Heart right ventricle (tissue), 16 donors: ENCODE results near the gene GADD45GIP1. TPM values are rescaled to one million over a fixed set of nuclear protein-coding genes. Genes with fewer than 3 reads are reported as not detected.

Source experiments
- ATAC-seq, 8 donors: fragments of 200-7000 bp; cut with Tn5 transposase; one replicate each; pipeline ENCODE4 v1.9.1; 2020; ENCODE audit warnings: mild to moderate bottlenecking in 8 of 8, moderate library complexity in 8 of 8, moderate number of reproducible peaks in 1 of 8
- DNase-seq, 2 donors: peaks; one replicate each; pipeline ENCODE4 v3.0.0-alpha.2; 2020
- H3K27ac ChIP-seq, 10 donors: fragments of 200-600 bp; sonication (generic) in 2 of 10; one replicate each; pipeline versions ENCODE4 v1.5.0 to v1.8.0; 2020 to 2022; ENCODE audit warnings: mild to moderate bottlenecking in 3 of 10
- H3K27me3 ChIP-seq, 7 donors: fragments of 200-600 bp; one replicate each; pipeline ENCODE4 v1.8.0; 2021 to 2022; ENCODE audit warnings: mild to moderate bottlenecking in 2 of 7
- H3K36me3 ChIP-seq, 9 donors: fragments of 200-600 bp; sonication (generic) in 1 of 9; one replicate each; pipeline versions ENCODE4 v1.5.0 to v1.8.0; 2020 to 2022; ENCODE audit warnings: mild to moderate bottlenecking in 2 of 9
- H3K4me1 ChIP-seq, 9 donors: fragments of 200-600 bp; sonication (generic) in 1 of 9; one replicate each; pipeline versions ENCODE4 v1.5.0 to v1.8.0; 2020 to 2022; ENCODE audit warnings: mild to moderate bottlenecking in 4 of 9
- H3K4me3 ChIP-seq, 10 donors: fragments of 200-600 bp; sonication (generic) in 2 of 10; one replicate each; pipeline versions ENCODE4 v1.5.0 to v1.8.0; 2020 to 2022; ENCODE audit warnings: mild to moderate bottlenecking in 7 of 10, moderate library complexity in 2 of 10
- H3K9me3 ChIP-seq, 11 donors: fragments of 200-600 bp in 10 of 11; sonication (generic) in 2 of 11; one replicate each; pipeline versions ENCODE4 v1.5.0 to v1.8.0; 2013 to 2022; ENCODE audit warnings: mild to moderate bottlenecking in 2 of 11, control low read depth in 1 of 11, moderate library complexity in 1 of 11
- CTCF ChIP-seq, 9 donors: fragments of 200-600 bp; sonication (generic) in 2 of 9; IDR thresholded peaks; one replicate each; pipeline versions ENCODE4 v1.5.0 to v1.8.0; 2021 to 2022; ENCODE audit warnings: antibody characterized with exemption in 9 of 9, mild to moderate bottlenecking in 5 of 9, moderate library complexity in 1 of 9
- WGBS, 2 donors: extraction: QIAGEN DNeasy Blood & Tissue Kit; methylation state at CpG; one replicate each; pipeline ENCODE4 v1.1.7; 2013; ENCODE audit warnings: inconsistent platforms in 1 of 2; 5-methylcytosine and 5-hydroxymethylcytosine counted together
- intact Hi-C, 10 donors: fragments of 100-400 bp; cut with DNase I; formaldehyde crosslinking; loops; one replicate each; pipeline versions ENCODE4 v1.11.1 to v1.14.2; 2022
- polyA plus RNA-seq, 2 donors: library from polyadenylated mRNA; stranded (reverse); fragments of 200-250 nt; gene quantifications; one replicate each; pipeline ENCODE4 v1.2.3, GENCODE V29; 2013
- total RNA-seq, 10 donors: library from RNA; stranded (reverse); fragmentation: NEBNext Ultra II Directional in 3 of 10; extraction: Animal tissue kit (Norgen Biotek cat#: 25700) in 3 of 10; gene quantifications; one replicate each; pipeline versions ENCODE4 v1.2.1 to v1.2.4, GENCODE V29; 2021 to 2023
- donor health status: Arrhythmogenic right ventricular cardiomyopathy.
- donor health status: ischemic (EF 13 %, LVEDD 7.1; RV severe dilation, severe dysfunction).
- donor health status: healthy with polysubstance abuse.
- donor health status: DM: no; HTN: yes; CAD: no.
- donor health status: DM: no; HTN: no; CAD: no.
- donor health status: ischemic (EF 25% LVEDD 6.9; RV normal size, moderate dysfunction).
- donor health status: ischemic (EF 25% LVEDD 5.7; RV mildly dilated, moderate dysfunction).
- donor health status: healthy.
- donor health status: DM: yes; HTN: yes; CAD: no.
- donor health status: Ischemic cardiomyopathy.
- donor health status: ischemic (EF 35%, LVEDD 5.7; RV mildly dilated, moderate dysfunction).
- donor health status: nonischemic (EF 11% LVEDD 7.7; RV severe dilation, severe dysfunction).
- donor health status: DM: yes; HTN: yes; CAD: no.
- donor health status: PGD.
- donor health status: ischemic (EF 29% LVEDD 5.4; RV normal size, mild dysfunction).
- donor health status: nonischemic (EF 23%, LVEDD 6.1; RV moderate dilation, normal function).

GADD45GIP1 gene
- total and polyA plus RNA-seq, 12 donors = 18.4 to 237 (median 22.1) TPM

- 90 to 91% methylated on average over 7 of the region's 7 CpGs for WGBS, 2 donors
- Histone ChIP-seq H3K36me3 (peaks cover 0 to 15% (median 0%) of the 10 kb centered on the region in 9 donors), H3K4me3 (no peak overlapping the region), H3K27me3 (peaks cover 0 to 2% (median 0%) of the 10 kb centered on the region in 7 donors), H3K4me1 (peaks cover 23 to 91% (median 64%) of the 10 kb centered on the region in 9 donors), H3K9me3 (no peaks in the 10 kb centered on the region), H3K27ac (peak overlapping the region in 2 of 10 donors; percentile 32 to 96)
- no peak for ATAC-seq
- DNase-seq = no peak
- TF ChIP-seq CTCF (IDR thresholded peaks at IDR 0.05) = no peak
- intact Hi-C loops = no loop called here
These were observed 47.2 kb upstream of the GADD45GIP1 start for GRCh38 chr19:13004273-13004672.

- intact Hi-C loops = loop anchor here in 1 of 10 donors (2.0 kb wide), 1 partner anchor 20 kb away; no protein-coding TSS in a partner anchor
- ATAC-seq (peak in 1 of 8 donors; percentile 1), DNase-seq (no peak)
- H3K27me3 ChIP-seq = no peaks in the 10 kb centered on the region
- H3K4me1 ChIP-seq = peaks cover 20 to 79% (median 53%) of the 10 kb centered on the region in 9 donors
- peaks cover 0 to 17% (median 7%) of the 10 kb centered on the region in 9 donors for H3K36me3 ChIP-seq
- 69 to 77% methylated on average over 15 of the region's 15 CpGs for WGBS, 2 donors
- H3K27ac ChIP-seq = peak overlapping the region in 9 of 10 donors; percentile 86 to 96 (median 93)
- TF ChIP-seq CTCF (IDR thresholded peaks at IDR 0.05) = no peak
- no peaks in the 10 kb centered on the region for H3K9me3 ChIP-seq
- H3K4me3 ChIP-seq = peak overlapping the region in 8 of 10 donors; percentile 25 to 47 (median 42)
These were observed 46.1 kb upstream of the GADD45GIP1 start for GRCh38 chr19:13003081-13003480.

GRCh38 chr19:13002166-13002898 is 45.3 kb upstream of the GADD45GIP1 start:
- Histone ChIP-seq H3K4me1 (peaks cover 18 to 79% (median 50%) of the 10 kb centered on the region in 9 donors), H3K4me3 (peak overlapping the region in 9 of 10 donors; percentile 7 to 47 (median 40)), H3K36me3 (peaks cover 0 to 17% (median 7%) of the 10 kb centered on the region in 9 donors), H3K27ac (peak overlapping the region; percentile 83 to 96 (median 92)), H3K9me3 (no peaks in the 10 kb centered on the region), H3K27me3 (no peaks in the 10 kb centered on the region)
- 35 to 51% methylated on average over 24 to 29 of the region's 29 CpGs for WGBS, 2 donors
- intact Hi-C loops = loop anchor here in 1 of 10 donors (2.0 kb wide), 1 partner anchor 20 kb away; no protein-coding TSS in a partner anchor
- ATAC-seq (peak; percentile 68 to 83 (median 74)), DNase-seq (peak; percentile 66 to 82)
- peak in 4 of 9 donors; percentile 32 to 52 (median 48) for TF ChIP-seq CTCF (IDR thresholded peaks at IDR 0.05)

- intact Hi-C loops = loop anchor here in 1 of 10 donors (2.0 kb wide), 1 partner anchor 21 kb away; no protein-coding TSS in a partner anchor
- H3K4me1 ChIP-seq = peaks cover 19 to 79% (median 50%) of the 10 kb centered on the region in 9 donors
- H3K27ac ChIP-seq = peak overlapping the region; percentile 83 to 96 (median 92)
- DNase-seq = peak in 1 of 2 donors; percentile 50
- H3K4me3 ChIP-seq = peak overlapping the region in 9 of 10 donors; percentile 7 to 47 (median 40)
- peaks cover 0 to 3% (median 0%) of the 10 kb centered on the region in 7 donors for H3K27me3 ChIP-seq
- TF ChIP-seq CTCF (IDR thresholded peaks at IDR 0.05) = no peak
- ATAC-seq = peak; percentile 10 to 46 (median 25)
- no peaks in the 10 kb centered on the region for H3K9me3 ChIP-seq
- peaks cover 0 to 17% (median 7%) of the 10 kb centered on the region in 9 donors for H3K36me3 ChIP-seq
- 64 to 67% methylated on average over 41 of the region's 41 CpGs for WGBS, 2 donors
These were observed 44.6 kb upstream of the GADD45GIP1 start for GRCh38 chr19:13001502-13002165.
